ENCODE results near the gene PDE9A.
"Not testable (repeated sequence)": the region's sequence is repeated elsewhere in the genome, so short reads cannot be mapped to it uniquely, and the experiment has no call there.

The PDE9A gene

GRCh38 chr21:42624936-42625335 is 28.5 kb upstream of the PDE9A start:
- no peak for DNase-seq

GRCh38 chr21:42626171-42626570 is 27.2 kb upstream of the PDE9A start:
- no peak for DNase-seq

DNA sequence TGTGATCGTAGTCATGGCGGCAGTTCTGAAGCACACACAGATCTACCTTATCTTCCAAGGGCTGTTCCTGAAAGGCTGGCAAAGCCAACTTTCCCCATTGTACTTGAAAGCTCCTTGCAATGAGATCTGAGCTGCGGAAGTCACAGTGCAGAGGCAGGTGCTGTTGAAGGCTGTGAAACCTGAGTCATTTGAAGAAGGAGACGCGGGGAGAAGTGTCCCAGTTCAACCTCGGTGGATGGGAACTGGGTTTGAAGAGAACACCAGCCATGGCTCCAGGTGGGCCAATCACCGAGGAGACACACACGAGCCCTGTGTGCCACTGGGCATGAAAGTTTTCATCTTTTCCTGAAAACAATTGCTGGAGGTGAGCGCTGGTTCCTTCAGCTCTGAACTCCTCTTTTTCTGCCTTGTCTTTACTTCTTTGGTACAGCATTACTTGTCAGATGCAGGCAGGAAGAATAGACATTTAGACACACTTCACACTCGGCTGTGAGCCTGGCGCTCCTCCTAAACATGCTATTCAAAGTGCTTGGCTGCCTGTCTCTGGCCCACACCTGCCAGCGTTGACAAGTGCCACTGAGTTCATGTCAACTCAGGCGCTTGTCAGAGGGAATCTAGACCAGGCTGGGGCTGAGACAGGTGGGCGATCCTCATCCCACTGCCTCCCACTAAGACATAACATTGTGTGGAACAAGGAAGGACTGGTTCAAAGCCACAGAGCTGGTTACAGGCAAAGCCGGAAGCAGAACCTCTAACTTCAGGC is 25.7 kb upstream of the PDE9A start:
- no peak for DNase-seq

DNA sequence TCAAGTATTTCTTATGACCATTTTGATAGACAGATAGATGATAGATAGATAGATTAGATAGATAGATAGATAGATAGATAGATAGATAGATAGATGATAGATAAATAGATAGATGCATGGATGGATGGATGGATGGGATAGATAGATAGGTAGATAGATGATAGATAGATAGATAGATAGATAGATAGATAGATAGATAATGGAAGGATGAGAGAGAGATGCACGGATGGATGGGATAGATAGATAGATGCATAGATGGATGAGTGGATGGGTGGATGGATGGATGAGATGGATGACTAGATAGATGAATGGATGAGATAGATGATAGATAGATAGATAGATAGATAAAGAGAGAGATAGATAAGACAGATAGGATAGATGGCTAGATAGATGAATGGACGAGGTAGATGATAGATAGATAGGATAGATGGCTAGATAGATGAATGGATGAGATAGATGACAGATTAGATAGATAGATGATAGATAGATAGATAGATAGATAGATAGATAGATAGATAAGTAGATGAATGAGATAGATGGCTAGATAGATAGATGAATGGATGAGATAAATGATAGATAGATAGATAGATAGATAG is 24.9 kb upstream of the PDE9A start:
- DNase-seq, result not testable (repeated sequence)

DNA sequence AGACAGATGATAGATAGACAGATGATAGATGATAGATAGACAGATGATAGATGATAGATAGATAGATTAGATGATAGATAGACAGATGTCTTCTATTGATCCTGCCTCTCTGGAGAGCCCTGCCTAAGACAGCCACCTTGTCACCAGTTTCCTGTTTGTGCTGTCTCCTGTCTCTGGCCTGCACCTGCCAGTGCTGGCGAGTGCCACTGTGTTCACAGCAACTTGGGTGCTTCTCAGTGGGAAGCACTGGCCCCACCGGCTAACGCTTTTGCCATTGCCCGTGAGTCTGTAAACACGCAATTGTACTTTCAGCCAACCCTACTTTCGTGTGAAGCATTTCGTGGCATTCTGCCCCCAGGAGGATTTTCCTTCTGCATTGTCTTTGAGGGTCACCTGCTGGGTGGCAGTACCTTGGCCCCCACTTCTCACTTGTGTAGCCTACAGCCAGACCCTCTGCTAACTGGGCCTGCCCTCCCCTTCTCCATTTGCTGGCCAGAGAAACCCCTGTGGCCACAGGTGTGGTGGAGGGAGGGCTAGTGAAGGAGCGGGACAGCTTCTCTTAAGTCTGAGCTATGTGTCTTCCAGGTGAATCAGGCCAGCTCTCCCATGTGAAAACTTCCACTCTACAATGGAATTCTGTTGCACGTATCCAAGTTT is 23.4 kb upstream of the PDE9A start:
- DNase-seq, result no peak

DNA sequence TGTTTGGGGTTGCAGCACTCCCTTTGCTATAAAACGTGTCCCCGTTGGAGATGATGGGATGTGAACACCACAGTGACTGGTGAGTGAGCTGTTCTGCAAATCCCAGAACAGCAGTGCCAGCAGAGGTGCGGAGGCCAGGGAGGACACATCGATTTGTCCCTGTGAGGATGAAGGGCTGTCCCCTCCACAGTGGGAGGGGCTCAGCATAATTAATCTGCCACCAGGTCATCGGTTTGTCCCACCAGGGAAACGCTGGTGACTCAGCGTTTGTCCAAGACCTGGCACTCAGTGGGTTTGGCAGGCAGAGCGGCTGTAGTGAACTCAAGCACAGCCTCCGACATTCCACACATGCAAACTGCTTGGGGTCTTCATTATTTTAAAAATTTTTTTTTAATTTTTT is 22.8 kb upstream of the PDE9A start:
- DNase-seq, result no peak

- DNase-seq, result no peak
Observed at GRCh38 chr21:42631142-42631541, 22.3 kb upstream of the PDE9A start.

DNA sequence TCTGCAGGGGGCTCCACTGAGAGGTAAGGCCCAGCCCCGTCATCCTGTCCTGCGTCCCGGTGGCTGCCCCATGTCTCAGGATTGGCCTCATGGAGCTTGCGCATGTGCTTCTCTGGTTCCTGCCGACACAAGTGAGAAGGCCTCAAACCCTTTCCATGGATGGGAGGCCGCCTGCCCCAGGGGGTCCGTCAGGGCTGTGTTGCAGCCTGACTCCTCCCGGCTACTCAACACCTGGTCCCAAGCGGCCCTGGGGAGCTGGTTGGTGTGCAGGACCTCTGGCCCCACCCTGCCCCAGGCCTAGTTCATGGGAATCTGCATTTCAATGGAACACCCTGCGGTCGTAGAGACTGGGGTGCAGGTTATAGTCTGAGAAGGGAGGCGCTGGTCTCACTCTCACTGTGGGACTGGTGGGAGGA is 21.1 kb upstream of the PDE9A start:
- DNase-seq, result no peak

GRCh38 chr21:42632771-42633690 is 20.4 kb upstream of the PDE9A start:
- DNase-seq, result no peak

GRCh38 chr21:42633858-42634257 is 19.6 kb upstream of the PDE9A start:
- no peak for DNase-seq

DNA sequence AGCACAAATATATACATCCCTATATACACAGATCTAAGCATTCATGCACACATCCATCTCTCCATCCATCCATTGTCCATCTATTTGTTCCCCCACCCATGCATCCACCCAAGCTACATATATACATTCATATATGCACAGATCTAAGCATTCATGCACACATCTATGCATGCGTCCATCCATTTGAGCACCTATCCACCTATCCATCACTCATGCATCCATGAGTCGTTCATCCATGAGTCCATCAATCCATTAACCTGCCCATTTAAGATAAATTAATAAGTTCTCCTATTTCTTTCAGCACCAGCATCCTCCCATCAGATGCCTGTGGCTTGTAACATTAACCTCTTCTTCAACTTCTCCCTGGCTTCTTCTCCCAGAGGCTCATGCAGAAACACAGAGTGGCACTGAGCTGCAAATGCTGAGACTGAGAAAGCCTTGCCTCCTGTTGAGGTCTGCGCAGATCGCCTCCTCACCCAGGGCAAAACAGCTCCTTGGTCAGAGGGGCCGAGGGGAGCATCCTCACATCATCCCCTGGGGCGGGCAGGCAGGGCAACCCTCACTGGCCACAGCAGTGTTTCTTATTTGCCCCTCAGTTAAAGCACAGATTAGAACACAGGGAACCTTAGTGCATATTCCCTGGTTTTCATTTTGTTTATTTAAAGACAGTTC is 17.4 kb upstream of the PDE9A start:
- no peak for DNase-seq

DNA sequence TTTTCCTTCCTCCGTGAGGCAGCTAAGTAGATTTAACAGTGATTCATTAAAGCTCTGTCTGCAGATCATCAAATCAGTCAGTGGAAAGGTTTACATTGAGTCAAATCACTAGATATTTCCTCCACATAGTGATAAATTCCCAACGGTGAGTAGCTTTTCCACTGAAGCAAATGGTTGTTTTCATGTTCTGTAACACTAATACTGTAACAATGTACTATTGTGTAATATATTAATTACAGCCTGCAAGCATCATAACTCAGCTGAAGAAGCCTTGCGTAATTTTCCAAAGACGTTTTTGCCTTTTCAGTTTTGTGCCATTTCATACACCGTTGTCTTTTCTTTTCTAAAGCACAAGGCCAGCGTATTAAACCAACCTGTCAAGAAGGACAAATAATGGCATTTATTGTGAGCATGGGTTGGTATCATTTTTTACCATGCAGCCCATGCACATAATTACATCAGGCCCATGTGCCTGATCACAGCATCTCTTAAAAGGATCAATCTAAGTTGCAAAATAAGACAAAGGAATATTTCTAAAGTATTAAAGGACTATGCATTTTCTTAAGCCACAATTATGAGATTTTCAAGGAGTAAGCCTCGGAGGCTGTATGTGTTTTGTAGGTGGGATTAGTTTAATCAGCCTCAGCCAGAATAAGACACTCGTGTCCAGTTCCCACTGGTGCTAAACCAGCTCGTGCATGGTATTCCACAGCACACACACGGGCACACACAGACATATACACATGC is 16.7 kb upstream of the PDE9A start:
- DNase-seq, result no peak

- DNase-seq, result no peak
Observed at GRCh38 chr21:42637267-42638041, 16.0 kb upstream of the PDE9A start.

- no peak for DNase-seq
Observed at GRCh38 chr21:42638266-42638863, 15.1 kb upstream of the PDE9A start.

DNA sequence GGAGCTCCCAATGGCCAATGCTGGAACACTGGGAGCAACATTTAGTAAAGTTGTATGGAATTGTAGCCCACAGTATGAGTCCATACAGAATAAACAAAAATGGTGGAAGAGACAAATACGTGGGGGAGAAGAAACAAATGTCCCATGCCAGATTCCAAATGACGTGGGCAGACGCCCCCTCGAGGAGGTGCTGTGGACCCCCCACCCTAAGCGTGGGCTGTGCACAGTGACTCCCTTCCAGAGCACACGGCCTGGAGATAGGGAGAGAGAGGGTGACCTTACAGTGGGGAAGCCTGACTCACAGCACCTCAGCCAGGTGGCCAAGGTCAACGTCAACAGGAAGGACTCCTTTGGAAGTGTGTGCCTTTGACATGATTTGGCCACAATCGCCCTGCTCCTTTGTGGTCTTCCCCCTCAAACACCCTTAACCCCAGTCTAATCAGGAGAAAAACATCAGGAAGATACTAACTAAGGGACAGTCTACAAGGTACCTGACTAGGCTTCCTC is 13.7 kb upstream of the PDE9A start:
- DNase-seq, result no peak

DNA sequence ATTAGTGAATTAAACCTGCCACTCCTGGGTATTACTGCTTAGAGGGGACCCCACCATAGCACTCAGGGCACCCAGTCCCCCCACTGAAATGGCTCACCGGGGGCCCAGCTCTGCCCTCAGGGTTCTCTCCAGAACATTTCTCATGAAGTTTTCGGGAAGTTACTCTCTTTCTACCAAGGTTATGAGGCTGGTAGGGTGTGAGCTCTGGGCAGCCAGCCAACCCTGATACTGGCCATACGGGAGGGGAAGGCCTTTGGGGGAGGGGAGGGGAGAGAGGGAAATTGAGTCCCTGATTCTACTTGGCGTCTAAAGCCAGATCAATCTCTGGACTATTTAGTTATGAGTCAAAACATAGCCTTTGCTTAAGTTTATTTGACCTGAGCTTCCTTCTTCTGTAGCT is 12.9 kb upstream of the PDE9A start:
- no peak for DNase-seq

GRCh38 chr21:42641311-42642218 is 11.9 kb upstream of the PDE9A start:
- DNase-seq, result no peak

- no peak for DNase-seq
Observed at GRCh38 chr21:42642219-42642745, 11.1 kb upstream of the PDE9A start.

Measured in NCI-H1694 (cell line).